GM21576 (cell line): ENCODE data around the gene C16orf96.

Experiments
- ATAC-seq: cut with Tn5 transposase; IDR thresholded peaks from one replicate; pipeline ENCODE4 v1.9.1; 2021; ENCODE audit warnings: mild to moderate bottlenecking, moderate library complexity; ENCODE audit not compliant: unreplicated experiment

The C16orf96 gene

DNA sequence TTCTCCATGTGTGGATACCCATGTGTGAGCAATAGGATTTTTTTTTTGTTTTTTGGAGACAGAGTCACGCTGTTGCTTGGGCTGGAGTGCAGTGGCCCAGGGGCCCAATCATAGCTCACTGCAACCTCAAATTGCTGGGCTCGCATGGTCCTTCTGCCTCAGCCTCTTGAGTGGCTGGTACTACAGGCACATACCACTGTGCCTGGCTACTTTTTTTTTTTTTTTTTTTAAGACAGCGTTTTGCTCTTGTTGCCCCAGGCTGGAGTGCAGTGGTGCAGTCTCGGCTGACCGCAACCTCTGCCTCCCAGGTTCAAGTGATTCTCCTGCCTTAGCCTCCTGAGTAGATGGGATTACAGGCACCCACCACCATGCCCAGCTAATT, 85.2 kb downstream of the C16orf96 start:
- no peak for ATAC-seq

DNA sequence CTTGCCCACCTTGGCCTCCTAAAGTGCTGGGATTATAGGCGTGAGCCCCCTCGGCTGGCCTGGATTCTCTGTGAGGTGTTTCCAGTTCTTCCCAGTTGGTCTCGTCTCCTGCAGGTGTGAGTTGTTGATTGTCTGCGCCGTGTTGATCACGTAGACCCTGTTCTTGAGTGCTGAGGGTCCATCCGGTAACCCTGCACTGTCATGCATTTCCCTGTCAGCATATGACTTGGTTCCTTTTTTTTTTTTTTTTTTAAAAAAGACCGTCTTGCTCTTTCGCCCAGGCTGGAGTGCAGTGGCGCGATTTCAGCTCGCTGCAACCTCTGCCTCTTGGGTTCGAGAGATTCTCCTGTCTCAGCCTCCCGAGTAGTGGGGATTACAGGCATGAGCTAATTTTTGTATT, 85.8 kb downstream of the C16orf96 start:
- ATAC-seq: no peak

DNA sequence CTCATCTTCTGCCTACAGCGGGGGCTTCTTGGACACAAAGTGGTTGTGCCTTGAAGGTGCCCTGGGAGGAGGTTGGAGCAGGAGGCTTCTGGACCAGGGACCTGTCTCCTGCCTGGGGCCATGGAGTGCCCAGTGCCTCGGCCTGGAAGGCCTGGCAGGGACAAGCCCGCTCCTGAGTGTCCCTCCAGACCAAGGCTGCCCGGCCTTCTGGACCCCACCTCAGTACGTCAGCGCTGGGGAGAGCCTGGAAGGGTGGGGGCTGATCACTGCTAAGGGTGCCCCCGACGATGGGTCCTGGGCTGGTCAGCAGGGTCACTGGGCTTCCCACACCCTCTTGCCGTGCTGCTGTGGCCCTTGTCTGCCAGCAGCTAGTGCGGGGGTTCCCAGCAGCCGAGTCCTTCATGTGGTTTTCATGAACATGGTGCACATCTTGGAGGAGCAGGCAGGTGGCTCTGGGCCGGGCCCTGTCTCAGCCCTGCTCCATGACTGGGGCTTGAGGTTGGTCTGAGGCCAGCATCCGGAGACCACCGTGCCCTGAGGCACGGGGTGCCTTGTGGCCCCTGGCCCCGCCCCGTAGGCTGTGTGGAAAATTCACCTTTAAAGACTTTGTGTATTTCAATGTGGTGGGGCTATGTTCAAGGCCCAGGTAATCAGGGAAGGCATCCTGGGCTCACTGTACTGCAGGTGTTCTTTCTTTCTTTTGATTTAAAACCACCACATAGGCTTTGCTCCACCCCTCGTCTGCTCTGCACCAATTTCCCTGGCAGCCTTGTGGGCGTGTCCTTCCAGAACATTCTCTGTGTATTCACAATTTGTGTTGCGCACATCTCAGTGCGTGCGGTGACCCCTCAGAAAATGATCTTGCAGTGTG, 90.9 kb downstream of the C16orf96 start:
- ATAC-seq: no peak

DNA sequence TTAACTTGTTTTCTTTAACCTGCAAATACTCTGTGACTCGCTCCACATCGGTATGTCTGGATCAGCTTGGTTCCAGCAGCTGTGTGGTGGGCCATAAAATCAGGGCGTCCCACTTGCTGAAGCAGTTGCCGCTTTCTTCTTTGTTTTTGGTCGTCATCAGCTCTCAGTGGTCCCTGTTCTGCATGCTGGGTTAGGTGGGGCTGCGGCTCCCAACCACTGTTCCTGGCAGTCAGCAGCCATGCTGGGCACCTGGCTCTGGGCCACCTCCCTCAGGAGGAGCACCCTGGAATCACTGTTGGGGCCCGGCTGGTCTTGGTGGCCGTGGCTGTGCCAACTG, 91.5 kb downstream of the C16orf96 start:
- no peak for ATAC-seq

DNA sequence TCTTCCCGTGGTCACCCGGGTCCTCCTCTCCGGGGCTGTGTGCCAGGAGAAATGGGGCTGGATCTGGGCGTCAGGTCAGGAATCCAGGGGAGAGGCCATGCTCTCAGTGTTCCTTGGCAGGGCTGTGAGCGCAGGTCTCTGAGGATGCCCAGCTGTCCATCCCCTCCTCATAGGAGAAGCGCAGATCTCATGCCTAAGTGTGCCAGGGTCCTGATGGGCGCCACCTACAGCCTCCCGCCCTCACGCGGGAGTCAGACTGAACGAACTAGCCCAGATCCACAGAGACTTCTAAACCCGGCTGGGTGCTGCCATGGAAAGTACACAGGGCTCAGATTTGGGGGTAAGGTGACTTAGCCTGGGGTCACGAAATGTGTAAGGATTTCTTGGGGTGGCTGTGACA, 92.8 kb downstream of the C16orf96 start:
- ATAC-seq: no peak

DNA sequence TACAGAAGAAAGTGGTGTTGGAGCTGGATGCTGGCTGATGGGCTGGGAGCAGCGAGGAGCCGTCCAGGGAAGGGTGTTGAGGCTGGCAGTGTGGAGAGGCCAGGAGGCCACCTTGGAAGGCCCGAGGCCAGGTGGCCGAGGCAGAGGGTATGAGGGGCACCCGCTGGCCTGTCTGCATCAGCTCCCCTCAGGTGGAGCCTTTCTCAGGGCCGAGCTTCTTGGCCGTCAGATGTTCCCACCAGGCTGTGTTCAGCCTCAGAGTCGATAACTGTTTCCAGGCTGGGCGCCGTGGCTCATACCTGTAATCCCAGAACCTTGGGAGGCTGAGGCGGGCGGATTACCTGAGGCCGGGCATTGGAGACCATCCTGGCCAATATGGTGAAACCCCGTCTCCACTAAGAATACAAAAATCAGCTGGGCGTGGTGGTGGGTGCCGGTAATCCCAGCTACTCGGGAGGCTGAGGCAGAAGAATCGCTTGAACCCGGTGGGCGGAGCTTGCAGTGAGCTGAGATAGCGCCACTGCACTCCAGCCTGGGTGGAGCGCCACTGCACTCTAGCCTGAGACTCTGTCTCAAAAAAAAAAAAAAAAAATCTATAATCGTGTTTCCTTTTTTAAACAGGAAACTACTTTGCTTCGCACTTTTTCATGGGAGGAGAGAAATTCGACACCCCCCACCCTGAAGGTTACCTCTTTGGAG, 93.8 kb downstream of the C16orf96 start:
- no peak for ATAC-seq
